Smooth muscle cell (in vitro differentiated cells): ENCODE data around the gene CEL. TPM values are rescaled to one million over a fixed set of nuclear protein-coding genes. Genes with fewer than 3 reads are reported as not detected.

Experiments used
- DNase-seq: peaks from one replicate; lab custom pipeline; 2025; ENCODE audit not compliant: unreplicated experiment; lab: John Stamatoyannopoulos, UW
- H2AFZ ChIP-seq: fragments of 200-600 bp; sonication (generic); 2 replicates; pipeline ENCODE4 v1.6.0; 2016; ENCODE audit warnings: antibody characterized with exemption, low read depth, mild to moderate bottlenecking
- H3F3A ChIP-seq: fragments of 200-600 bp; sonication (generic); 2 replicates; pipeline ENCODE4 v1.6.0; 2017; ENCODE audit warnings: antibody characterized with exemption, low read depth
- H3K27ac ChIP-seq: fragments of 200-600 bp; sonication (generic); 2 replicates; pipeline ENCODE4 v1.5.1; 2016; ENCODE audit warnings: low read depth, mild to moderate bottlenecking
- H3K27me3 ChIP-seq: fragments of 200-600 bp; sonication (generic); 2 replicates; pipeline ENCODE4 v1.6.1; 2016; ENCODE audit warnings: low read depth, mild to moderate bottlenecking
- H3K36me3 ChIP-seq: fragments of 200-600 bp; sonication (generic); 2 replicates; pipeline ENCODE4 v1.5.1; 2016; ENCODE audit warnings: low read depth
- H3K4me1 ChIP-seq: fragments of 200-600 bp; sonication (generic); 2 replicates; pipeline ENCODE4 v1.5.1; 2016; ENCODE audit warnings: low read depth
- H3K4me2 ChIP-seq: fragments of 200-600 bp; sonication (generic); 2 replicates; pipeline ENCODE4 v1.6.0; 2016; ENCODE audit warnings: mild to moderate bottlenecking
- H3K4me3 ChIP-seq: fragments of 200-600 bp; sonication (generic); 2 replicates; pipeline ENCODE4 v1.5.1; 2016; ENCODE audit warnings: mild to moderate bottlenecking
- H3K79me2 ChIP-seq: fragments of 200-600 bp; sonication (generic); 2 replicates; pipeline ENCODE4 v1.6.0; 2016; ENCODE audit warnings: low read depth, mild to moderate bottlenecking
- H3K9ac ChIP-seq: fragments of 200-600 bp; sonication (generic); 2 replicates; pipeline ENCODE4 v1.6.0; 2016; ENCODE audit warnings: low read depth
- H3K9me3 ChIP-seq: fragments of 200-600 bp; sonication (generic); replicated peaks from 2 replicates; pipeline ENCODE4 v1.5.1; 2016; ENCODE audit warnings: low read depth
- H4K20me1 ChIP-seq: fragments of 200-600 bp; sonication (generic); 2 replicates; pipeline ENCODE4 v1.6.0; 2016; ENCODE audit warnings: low read depth
- CTCF ChIP-seq: fragments of 200-600 bp; sonication (generic); IDR thresholded peaks from 2 replicates; pipeline ENCODE4 v1.5.1; 2017; ENCODE audit warnings: borderline replicate concordance, mild to moderate bottlenecking, antibody characterized with exemption; ENCODE audit not compliant: insufficient read depth, poor library complexity, severe bottlenecking
- WGBS: methylation state at CpG from one replicate; pipeline ENCODE4 v1.1.7; 2016; ENCODE audit warnings: low lambda C conversion rate; 5-methylcytosine and 5-hydroxymethylcytosine counted together
- polyA plus RNA-seq: library from polyadenylated mRNA; unstranded; fragments of >200 nt; fragmentation: Nextera tagmentation; extraction: Ambion mirVana; gene quantifications from 2 replicates; pipeline ENCODE4 v1.2.1, GENCODE V29; 2016
- total RNA-seq: library from RNA; depleted of rRNA; stranded (reverse); fragments of >200 nt; gene quantifications from 2 replicates; pipeline ENCODE4 v1.2.3, GENCODE V29; 2014

Gene CEL
- total and polyA plus RNA-seq, 2 experiments from 2014 or later = 0.18 to 0.73 TPM

- DNase-seq = no peak
- Histone ChIP-seq H3K27me3 (no peaks in the 10 kb centered on the region), H3K4me2 (no peak overlapping the region), H3K79me2 (no peaks in the 10 kb centered on the region), H2AFZ (no peak overlapping the region), H4K20me1 (peaks cover 29% of the 10 kb centered on the region), H3F3A (no peaks in the 10 kb centered on the region), H3K27ac (no peak overlapping the region), H3K9ac (no peak overlapping the region), H3K9me3 (no peaks in the 10 kb centered on the region), H3K36me3 (no peaks in the 10 kb centered on the region), H3K4me1 (no peaks in the 10 kb centered on the region), H3K4me3 (no peak overlapping the region)
- no peak for TF ChIP-seq CTCF
- 98% methylated on average over 17 of the region's 17 CpGs for WGBS
These were observed 44.9 kb downstream of the CEL start for GRCh38 chr9:133106511-133107244.

DNA sequence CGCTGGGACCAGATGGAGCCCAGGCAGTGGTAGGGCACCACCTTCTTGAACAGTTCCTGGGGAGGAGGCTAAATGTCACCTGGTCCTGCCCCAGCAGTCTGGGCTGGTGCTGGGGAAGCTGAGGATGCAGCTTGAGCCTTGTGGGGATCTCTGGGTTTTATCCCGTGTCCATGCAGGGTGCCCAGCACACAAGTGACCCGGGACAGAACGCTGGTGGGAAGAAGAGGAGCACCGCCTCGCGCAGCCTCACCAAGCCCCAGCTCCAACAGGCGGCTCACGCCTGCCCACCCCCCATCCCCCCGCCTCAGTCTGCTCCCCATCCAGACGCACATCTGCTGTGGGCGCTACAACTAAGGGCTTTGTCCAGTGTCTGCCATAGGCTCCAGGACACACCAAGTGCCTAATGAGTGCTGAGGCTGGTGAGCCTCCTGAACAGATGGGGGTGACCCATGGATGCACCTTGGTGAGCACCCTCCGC is 45.5 kb downstream of the CEL start:
- Histone ChIP-seq H3K4me2 (no peak overlapping the region), H3K9me3 (no peaks in the 10 kb centered on the region), H3K9ac (no peak overlapping the region), H3K4me1 (no peaks in the 10 kb centered on the region), H3K27ac (no peak overlapping the region), H3K4me3 (no peak overlapping the region), H3F3A (no peaks in the 10 kb centered on the region), H2AFZ (no peak overlapping the region), H3K36me3 (no peaks in the 10 kb centered on the region), H3K79me2 (no peaks in the 10 kb centered on the region), H4K20me1 (peaks cover 36% of the 10 kb centered on the region), H3K27me3 (no peaks in the 10 kb centered on the region)
- no peak for TF ChIP-seq CTCF
- WGBS = 92% methylated on average over 13 of the region's 13 CpGs
- DNase-seq = no peak

DNA sequence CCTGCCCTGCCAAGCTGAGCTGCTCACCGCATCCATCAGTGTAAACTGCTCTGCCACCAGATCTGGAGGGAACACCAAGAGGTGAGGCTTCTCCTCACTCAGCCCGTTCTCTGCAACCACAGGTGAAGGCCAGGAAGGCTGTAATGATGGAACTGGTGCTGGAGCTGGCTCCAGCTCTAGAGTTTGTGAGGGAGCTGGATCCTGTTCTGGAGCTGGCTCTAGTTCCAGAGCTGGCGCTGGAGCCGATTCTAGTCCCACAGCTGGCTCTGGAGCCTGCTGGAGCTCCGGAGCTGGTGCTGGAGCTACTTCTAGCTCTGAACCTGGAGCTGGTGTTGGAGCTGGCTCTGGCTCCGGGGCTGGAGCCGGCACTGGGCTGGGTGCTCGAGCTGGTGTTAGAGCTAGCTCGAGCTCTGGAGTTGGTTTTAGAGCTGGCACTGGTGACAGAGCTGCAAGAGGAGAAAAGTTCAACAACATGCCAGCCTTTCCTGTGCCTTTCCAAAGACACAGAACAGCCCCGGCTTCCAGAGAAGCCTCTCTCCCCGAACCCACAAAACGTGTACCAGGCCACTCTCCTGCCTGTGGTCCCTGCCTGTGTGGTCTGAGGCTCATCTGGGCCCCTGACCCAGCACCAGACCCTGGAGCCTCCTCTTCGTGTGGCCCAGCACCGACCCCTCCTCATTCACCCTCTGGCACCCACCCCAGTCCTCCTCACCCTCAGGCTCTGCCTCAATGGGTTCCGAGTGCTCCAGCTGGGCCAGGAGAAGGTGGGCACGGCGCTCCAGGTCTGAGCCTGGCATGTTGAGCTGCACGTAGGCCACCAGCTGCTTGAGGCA is 46.4 kb downstream of the CEL start:
- Histone ChIP-seq H3K4me3 (no peak overlapping the region), H3F3A (no peaks in the 10 kb centered on the region), H3K4me1 (peaks cover under 1% of the 10 kb centered on the region), H3K36me3 (no peaks in the 10 kb centered on the region), H3K4me2 (no peak overlapping the region), H4K20me1 (peaks cover 44% of the 10 kb centered on the region), H3K9ac (no peak overlapping the region), H3K9me3 (no peaks in the 10 kb centered on the region), H3K79me2 (no peaks in the 10 kb centered on the region), H2AFZ (no peak overlapping the region), H3K27me3 (no peaks in the 10 kb centered on the region), H3K27ac (no peak overlapping the region)
- DNase-seq = no peak
- WGBS = 96% methylated on average over 18 of the region's 18 CpGs
- no peak for TF ChIP-seq CTCF
